HEK293 (cell line): Measurements from ENCODE around the gene MBD5.

Experiments
- CTCF ChIA-PET: fragments of 350-600 bp; formaldehyde crosslinking; extraction: SDS; loops from one replicate; lab custom pipeline; 2021; ENCODE audit warnings: antibody characterized with exemption; lab: Yijun Ruan, JAX
- POLR2A ChIA-PET: fragments of 300-600 bp; formaldehyde crosslinking; extraction: SDS; loops from one replicate; lab custom pipeline; 2020; ENCODE audit warnings: antibody characterized with exemption, inconsistent platforms; lab: Yijun Ruan, JAX
- H3K27ac ChIP-seq: fragments of 200-500 bp; sonication (Bioruptor generic); 2 replicates; pipeline ENCODE4 v1.5.1; 2014; ENCODE audit warnings: low read depth, low read length, control low read depth, inconsistent platforms; ENCODE audit errors: extremely low read depth
- H3K36me3 ChIP-seq, 2 experiments: fragments of 200-500 bp in 1 of 2; sonication (Bioruptor generic) in 1 of 2; 1 replicate in 1 of 2; 2 replicates in 1 of 2; pipeline ENCODE4 v1.5.1; 2014 to 2017; ENCODE audit warnings: inconsistent platforms in 2 of 2, low read length in 2 of 2; ENCODE audit not compliant: control insufficient read depth in 2 of 2, insufficient read depth in 1 of 2
- H3K4me1 ChIP-seq: fragments of 200-500 bp; sonication (Bioruptor generic); 2 replicates; pipeline ENCODE4 v1.5.1; 2014; ENCODE audit warnings: mild to moderate bottlenecking, low read length, inconsistent platforms; ENCODE audit not compliant: control insufficient read depth, insufficient read depth
- H3K4me3 ChIP-seq: 2 replicates; pipeline ENCODE4 v1.5.1; 2011; ENCODE audit warnings: low read depth, mild to moderate bottlenecking, control low read depth, low read length, moderate library complexity
- H3K9me3 ChIP-seq: fragments of 200-500 bp; sonication (Bioruptor generic); 2 replicates; pipeline ENCODE4 v1.5.1; 2014; ENCODE audit warnings: low read depth, low read length, inconsistent platforms; ENCODE audit not compliant: control insufficient read depth, insufficient read depth
- GLI4 ChIP-seq: fragments of 450-650 bp; formaldehyde crosslinking; IDR thresholded peaks from 2 replicates; pipeline ENCODE4 v1.5.1; 2016; ENCODE audit warnings: missing biosample characterization, missing genetic modification characterization
- GLIS1 ChIP-seq: fragments of 450-650 bp; formaldehyde crosslinking; IDR thresholded peaks from 2 replicates; pipeline ENCODE4 v1.5.1; 2016; ENCODE audit warnings: missing biosample characterization, missing genetic modification characterization
- REPIN1 ChIP-seq: fragments of 450-650 bp; formaldehyde crosslinking; IDR thresholded peaks from 2 replicates; pipeline ENCODE4 v1.5.1; 2017; ENCODE audit warnings: missing biosample characterization, missing genetic modification characterization, low read depth
- SP2 ChIP-seq: fragments of 450-650 bp; formaldehyde crosslinking; IDR thresholded peaks from 2 replicates; pipeline ENCODE4 v1.5.1; 2016; ENCODE audit warnings: missing biosample characterization, missing genetic modification characterization
- WT1 ChIP-seq: fragments of 450-650 bp; formaldehyde crosslinking; IDR thresholded peaks from 2 replicates; pipeline ENCODE4 v1.5.1; 2016; ENCODE audit warnings: missing biosample characterization, missing genetic modification characterization
- ZNF114 ChIP-seq: fragments of 450-650 bp; formaldehyde crosslinking; IDR thresholded peaks from 2 replicates; pipeline ENCODE4 v1.5.0; 2017; ENCODE audit warnings: missing biosample characterization, missing genetic modification characterization
- ZNF146 ChIP-seq: fragments of 450-650 bp; formaldehyde crosslinking; IDR thresholded peaks from 2 replicates; pipeline ENCODE4 v1.5.1; 2016; ENCODE audit warnings: missing biosample characterization, missing genetic modification characterization
- ZNF239 ChIP-seq: fragments of 450-650 bp; formaldehyde crosslinking; IDR thresholded peaks from 2 replicates; pipeline ENCODE4 v1.5.1; 2016; ENCODE audit warnings: missing biosample characterization, missing genetic modification characterization
- ZNF274 ChIP-seq, 2 experiments: fragments of 200-500 bp in 1 of 2; fragments of 450-650 bp in 1 of 2; sonication (Bioruptor generic) in 1 of 2; formaldehyde crosslinking in 1 of 2; IDR thresholded peaks; 2 replicates each; pipeline versions ENCODE4 v1.5.1 to v1.6.1; 2014 to 2016; ENCODE audit warnings: borderline replicate concordance in 1 of 2, inconsistent platforms in 1 of 2, low read length in 1 of 2, missing biosample characterization in 1 of 2, missing genetic modification characterization in 1 of 2
- ZNF335 ChIP-seq: fragments of 450-650 bp; formaldehyde crosslinking; conservative IDR thresholded peaks from 2 replicates; pipeline ENCODE4 v1.5.1; 2016; ENCODE audit warnings: missing biosample characterization, missing genetic modification characterization
- ZNF423 ChIP-seq: fragments of 450-650 bp; formaldehyde crosslinking; IDR thresholded peaks from 2 replicates; pipeline ENCODE4 v1.5.1; 2016; ENCODE audit warnings: missing biosample characterization, missing genetic modification characterization
- ZNF449 ChIP-seq: fragments of 450-650 bp; formaldehyde crosslinking; IDR thresholded peaks from 2 replicates; pipeline ENCODE4 v1.5.1; 2017; ENCODE audit warnings: missing biosample characterization, mild to moderate bottlenecking, missing genetic modification characterization, moderate library complexity
- ZNF473 ChIP-seq: fragments of 450-650 bp; formaldehyde crosslinking; IDR thresholded peaks from 2 replicates; pipeline ENCODE4 v1.5.1; 2017; ENCODE audit warnings: missing biosample characterization, missing genetic modification characterization
- ZNF48 ChIP-seq: fragments of 450-650 bp; formaldehyde crosslinking; IDR thresholded peaks from 2 replicates; pipeline ENCODE4 v1.5.1; 2016; ENCODE audit warnings: missing biosample characterization, missing genetic modification characterization
- ZNF510 ChIP-seq: fragments of 450-650 bp; formaldehyde crosslinking; IDR thresholded peaks from 2 replicates; pipeline ENCODE4 v1.5.1; 2018; ENCODE audit warnings: mild to moderate bottlenecking, missing genetic modification characterization, missing biosample characterization; ENCODE audit not compliant: insufficient replicate concordance
- ZNF692 ChIP-seq: fragments of 450-650 bp; formaldehyde crosslinking; IDR thresholded peaks from 2 replicates; pipeline ENCODE4 v1.5.1; 2016; ENCODE audit warnings: missing biosample characterization, missing genetic modification characterization
- ZNF707 ChIP-seq: fragments of 450-650 bp; formaldehyde crosslinking; IDR thresholded peaks from 2 replicates; pipeline ENCODE4 v1.5.1; 2016; ENCODE audit warnings: missing biosample characterization, missing genetic modification characterization
- ZNF776 ChIP-seq: fragments of 450-650 bp; formaldehyde crosslinking; IDR thresholded peaks from 2 replicates; pipeline ENCODE4 v1.5.0; 2017; ENCODE audit warnings: missing biosample characterization, missing genetic modification characterization, borderline replicate concordance
- ZNF785 ChIP-seq: fragments of 450-650 bp; formaldehyde crosslinking; IDR thresholded peaks from 2 replicates; pipeline ENCODE4 v1.5.1; 2016; ENCODE audit warnings: missing biosample characterization, missing genetic modification characterization
- ZSCAN23 ChIP-seq: fragments of 450-650 bp; formaldehyde crosslinking; IDR thresholded peaks from 2 replicates; pipeline ENCODE4 v1.5.1; 2016; ENCODE audit warnings: missing biosample characterization, missing genetic modification characterization
- TF ChIP-seq, protein P1 (sequence below): fragments of 450-650 bp; formaldehyde crosslinking; IDR thresholded peaks from 2 replicates; pipeline ENCODE4 v1.5.1; 2016; ENCODE audit warnings: missing biosample characterization, missing genetic modification characterization
- TF ChIP-seq, protein P2 (sequence below): fragments of 450-650 bp; formaldehyde crosslinking; IDR thresholded peaks from 2 replicates; pipeline ENCODE4 v1.5.1; 2016; ENCODE audit warnings: missing biosample characterization, missing genetic modification characterization
- TF ChIP-seq, protein P3 (sequence below): fragments of 450-650 bp; formaldehyde crosslinking; IDR thresholded peaks from 2 replicates; pipeline ENCODE4 v1.5.1; 2017; ENCODE audit warnings: missing biosample characterization, missing genetic modification characterization

MBD5 gene

DNA sequence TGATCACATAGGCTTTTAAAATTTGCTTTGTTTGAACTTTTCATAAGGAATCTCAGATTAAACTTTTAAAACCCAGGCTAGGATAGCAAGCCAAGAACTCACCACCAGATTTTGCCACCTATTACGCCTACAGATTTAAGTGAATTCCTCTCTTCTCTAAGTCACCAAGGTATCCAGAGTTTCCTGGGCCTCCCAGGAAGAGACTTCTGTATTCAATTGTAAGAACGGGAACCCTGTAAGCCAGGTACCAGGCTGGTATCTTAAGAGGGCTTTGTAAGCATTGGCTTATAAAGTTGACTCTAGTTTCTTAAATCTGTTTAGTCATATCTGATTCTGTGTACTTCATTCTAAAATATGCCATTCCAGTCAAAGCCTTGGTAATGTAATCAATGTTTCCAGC is 285.1 kb downstream of the MBD5 start:
- Histone ChIP-seq H3K9me3 (no peaks in the 10 kb centered on the region), H3K27ac (no peak overlapping the region), H3K4me3 (no peak overlapping the region), H3K4me1 (no peaks in the 10 kb centered on the region), H3K36me3 (no peaks in the 10 kb centered on the region)
- ChIA-PET CTCF (no interaction called here), POLR2A (interaction anchor here (0.6 kb wide), 2 partner anchors 11 to 488 kb away, joined by 4 to 7 read pairs; no protein-coding TSS in a partner anchor)
- TF ChIP-seq ZNF239 (tag by site-specific recombination) = no peak

- H3K36me3 ChIP-seq = no peaks in the 10 kb centered on the region
- TF ChIP-seq ZNF335 (tag by site-specific recombination) = no peak
- TF ChIP-seq ZNF692 (tag by site-specific recombination) = no peak
- no peak for TF ChIP-seq ZNF423
- TF ChIP-seq ZNF274 (IDR thresholded peaks at IDR 0.05; ENCODE audit: low read length) = no peak
- no peak for TF ChIP-seq ZNF274 (tag by site-specific recombination; IDR thresholded peaks at IDR 0.05; ENCODE audit: borderline replicate concordance)
- no peak for TF ChIP-seq GLIS1 (tag by site-specific recombination)
- peak; percentile 56 for TF ChIP-seq ZNF146 (tag by site-specific recombination)
- TF ChIP-seq, protein P1, sequence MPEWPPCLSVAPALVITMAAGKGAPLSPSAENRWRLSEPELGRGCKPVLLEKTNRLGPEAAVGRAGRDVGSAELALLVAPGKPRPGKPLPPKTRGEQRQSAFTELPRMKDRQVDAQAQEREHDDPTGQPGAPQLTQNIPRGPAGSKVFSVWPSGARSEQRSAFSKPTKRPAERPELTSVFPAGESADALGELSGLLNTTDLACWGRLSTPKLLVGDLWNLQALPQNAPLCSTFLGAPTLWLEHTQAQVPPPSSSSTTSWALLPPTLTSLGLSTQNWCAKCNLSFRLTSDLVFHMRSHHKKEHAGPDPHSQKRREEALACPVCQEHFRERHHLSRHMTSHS (tag by site-specific recombination) = no peak
- H3K27ac ChIP-seq = no peak overlapping the region
- CTCF ChIA-PET = interaction anchor here (0.7 kb wide), 1 partner anchor 79 kb away, joined by 3 read pairs; no protein-coding TSS in a partner anchor
- no peaks in the 10 kb centered on the region for H3K9me3 ChIP-seq
- no peak overlapping the region for H3K4me3 ChIP-seq
- POLR2A ChIA-PET = no interaction called here
- H3K4me1 ChIP-seq = no peaks in the 10 kb centered on the region
Observed at GRCh38 chr2:148317598-148317997, 296.7 kb downstream of the MBD5 start.

- peaks cover 0 to 7% of the 10 kb centered on the region in 2 experiments; a peak in 1 of 3 replicates for H3K36me3 ChIP-seq
- no peak overlapping the region for H3K27ac ChIP-seq
- no peaks in the 10 kb centered on the region for H3K9me3 ChIP-seq
- POLR2A ChIA-PET = no interaction called here
- CTCF ChIA-PET = interaction anchor here (0.7 kb wide), 1 partner anchor 15 kb away, joined by 3 read pairs; no protein-coding TSS in a partner anchor
- H3K4me3 ChIP-seq = no peak overlapping the region
- no peaks in the 10 kb centered on the region for H3K4me1 ChIP-seq
- no peak for TF ChIP-seq ZNF473
- TF ChIP-seq ZNF510 (tag by site-specific recombination) = no peak
- TF ChIP-seq GLI4 (tag by site-specific recombination) = no peak
- TF ChIP-seq ZSCAN23 = no peak
- no peak for TF ChIP-seq ZNF48 (tag by site-specific recombination)
- TF ChIP-seq REPIN1 (tag by site-specific recombination) = no peak
- TF ChIP-seq, protein P2, sequence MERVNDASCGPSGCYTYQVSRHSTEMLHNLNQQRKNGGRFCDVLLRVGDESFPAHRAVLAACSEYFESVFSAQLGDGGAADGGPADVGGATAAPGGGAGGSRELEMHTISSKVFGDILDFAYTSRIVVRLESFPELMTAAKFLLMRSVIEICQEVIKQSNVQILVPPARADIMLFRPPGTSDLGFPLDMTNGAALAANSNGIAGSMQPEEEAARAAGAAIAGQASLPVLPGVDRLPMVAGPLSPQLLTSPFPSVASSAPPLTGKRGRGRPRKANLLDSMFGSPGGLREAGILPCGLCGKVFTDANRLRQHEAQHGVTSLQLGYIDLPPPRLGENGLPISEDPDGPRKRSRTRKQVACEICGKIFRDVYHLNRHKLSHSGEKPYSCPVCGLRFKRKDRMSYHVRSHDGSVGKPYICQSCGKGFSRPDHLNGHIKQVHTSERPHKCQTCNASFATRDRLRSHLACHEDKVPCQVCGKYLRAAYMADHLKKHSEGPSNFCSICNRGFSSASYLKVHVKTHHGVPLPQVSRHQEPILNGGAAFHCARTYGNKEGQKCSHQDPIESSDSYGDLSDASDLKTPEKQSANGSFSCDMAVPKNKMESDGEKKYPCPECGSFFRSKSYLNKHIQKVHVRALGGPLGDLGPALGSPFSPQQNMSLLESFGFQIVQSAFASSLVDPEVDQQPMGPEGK (tag by site-specific recombination) = no peak
- TF ChIP-seq ZNF449 (tag by site-specific recombination) = no peak
- TF ChIP-seq ZNF776 = no peak
- no peak for TF ChIP-seq SP2
- no peak for TF ChIP-seq ZNF785 (tag by site-specific recombination)
- no peak for TF ChIP-seq ZNF707 (tag by site-specific recombination)
- TF ChIP-seq ZNF114 = no peak
- TF ChIP-seq, protein P3, sequence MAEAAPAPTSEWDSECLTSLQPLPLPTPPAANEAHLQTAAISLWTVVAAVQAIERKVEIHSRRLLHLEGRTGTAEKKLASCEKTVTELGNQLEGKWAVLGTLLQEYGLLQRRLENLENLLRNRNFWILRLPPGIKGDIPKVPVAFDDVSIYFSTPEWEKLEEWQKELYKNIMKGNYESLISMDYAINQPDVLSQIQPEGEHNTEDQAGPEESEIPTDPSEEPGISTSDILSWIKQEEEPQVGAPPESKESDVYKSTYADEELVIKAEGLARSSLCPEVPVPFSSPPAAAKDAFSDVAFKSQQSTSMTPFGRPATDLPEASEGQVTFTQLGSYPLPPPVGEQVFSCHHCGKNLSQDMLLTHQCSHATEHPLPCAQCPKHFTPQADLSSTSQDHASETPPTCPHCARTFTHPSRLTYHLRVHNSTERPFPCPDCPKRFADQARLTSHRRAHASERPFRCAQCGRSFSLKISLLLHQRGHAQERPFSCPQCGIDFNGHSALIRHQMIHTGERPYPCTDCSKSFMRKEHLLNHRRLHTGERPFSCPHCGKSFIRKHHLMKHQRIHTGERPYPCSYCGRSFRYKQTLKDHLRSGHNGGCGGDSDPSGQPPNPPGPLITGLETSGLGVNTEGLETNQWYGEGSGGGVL = no peak
- TF ChIP-seq WT1 (tag by site-specific recombination) = no peak
Observed at GRCh38 chr2:148338541-148338940, 317.6 kb downstream of the MBD5 start.
